Stimulated activated CD8-positive, alpha-beta memory T cell treated with anti-CD3 and anti-CD28 coated beads, Interleukin-15, amount 100 ng/mL, for 1 hour (primary cell): ENCODE results near the gene NLRP1.

Source experiments
- DNase-seq: peaks from one replicate; pipeline ENCODE4 v3.0.0-alpha.2; 2020; ENCODE audit warnings: low read depth

The NLRP1 gene

GRCh38 chr17:5516060-5516792 lies 68.1 kb downstream of the NLRP1 start:
- no peak for DNase-seq

GRCh38 chr17:5514976-5515375 lies 69.3 kb downstream of the NLRP1 start:
- no peak for DNase-seq

GRCh38 chr17:5513628-5514027 lies 70.7 kb downstream of the NLRP1 start:
- no peak for DNase-seq

GRCh38 chr17:5511401-5512225 lies 72.7 kb downstream of the NLRP1 start:
- DNase-seq = no peak

- no peak for DNase-seq
Observed at GRCh38 chr17:5510771-5511170, 73.5 kb downstream of the NLRP1 start.

- no peak for DNase-seq
Observed at GRCh38 chr17:5509482-5509881, 74.8 kb downstream of the NLRP1 start.

GRCh38 chr17:5508810-5509209 lies 75.5 kb downstream of the NLRP1 start:
- DNase-seq = no peak

- DNase-seq = no peak
Observed at GRCh38 chr17:5506307-5506706, 78.0 kb downstream of the NLRP1 start.

- no peak for DNase-seq
Observed at GRCh38 chr17:5502552-5502951, 81.8 kb downstream of the NLRP1 start.

- DNase-seq = no peak
Observed at GRCh38 chr17:5501685-5502084, 82.6 kb downstream of the NLRP1 start.

- peak; percentile 53 for DNase-seq
Observed at GRCh38 chr17:5500589-5501391, 83.5 kb downstream of the NLRP1 start.

- no peak for DNase-seq
Observed at GRCh38 chr17:5500247-5500588, 84.1 kb downstream of the NLRP1 start.

GRCh38 chr17:5499476-5500231 lies 84.7 kb downstream of the NLRP1 start:
- no peak for DNase-seq

GRCh38 chr17:5492970-5493369 lies 91.3 kb downstream of the NLRP1 start:
- no peak for DNase-seq

GRCh38 chr17:5488752-5489151 lies 95.6 kb downstream of the NLRP1 start:
- DNase-seq = no peak

GRCh38 chr17:5486206-5487124 lies 97.8 kb downstream of the NLRP1 start, which contains the start of gene MIS12:
TSS of gene MIS12 (plus strand) at chr17:5486566. CDS start at chr17:5488863, 2,297 bp downstream.
- DNase-seq = peak; percentile 93

- no peak for DNase-seq
Observed at GRCh38 chr17:5485270-5486205, 98.8 kb downstream of the NLRP1 start, which contains the start of gene DERL2. TSS of gene DERL2 (minus strand) at chr17:5486178. CDS start at chr17:5486161, 17 bp downstream.

- DNase-seq = no peak
Observed at GRCh38 chr17:5481451-5481850, 102.9 kb downstream of the NLRP1 start.

GRCh38 chr17:5480962-5481361 lies 103.3 kb downstream of the NLRP1 start:
- no peak for DNase-seq
